ENCODE data around the gene TERB2.
"Not testable (repeated sequence)": the region's sequence is repeated elsewhere in the genome, so short reads cannot be mapped to it uniquely, and the experiment has no call there.

TERB2 gene, protein sequence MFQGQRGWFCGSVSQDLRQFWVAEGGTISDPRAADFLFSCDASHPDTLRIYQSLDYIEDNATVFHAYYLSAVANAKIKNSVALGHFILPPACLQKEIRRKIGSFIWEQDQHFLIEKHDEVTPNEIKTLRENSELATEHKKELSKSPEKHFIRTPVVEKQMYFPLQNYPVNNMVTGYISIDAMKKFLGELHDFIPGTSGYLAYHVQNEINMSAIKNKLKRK

DNA sequence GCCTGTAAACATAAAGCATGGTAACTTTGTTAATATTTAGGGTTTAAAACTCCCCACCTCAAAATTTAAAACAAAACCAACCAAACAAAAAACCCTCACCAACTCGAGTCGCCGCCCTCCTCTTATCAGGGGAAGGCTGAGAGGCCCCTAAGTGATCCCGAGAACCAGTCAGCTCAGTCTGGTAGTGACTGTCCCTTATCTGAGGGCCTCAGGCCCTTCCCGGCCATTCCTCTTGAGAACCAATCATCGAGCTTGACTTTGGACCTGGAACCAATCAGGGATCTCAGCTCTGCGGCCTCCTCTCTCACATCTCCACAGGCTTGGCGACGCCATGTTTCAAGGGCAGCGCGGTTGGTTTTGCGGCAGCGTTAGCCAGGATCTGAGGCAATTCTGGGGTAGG lies at the start of gene TERB2:
TSS of gene TERB2 (plus strand) at position 300 of the 400 bp plus-strand sequence. CDS start at position 332, 32 bp downstream.
- in situ Hi-C loops (cut with MboI; ENCODE audit: low sequenced_read_pairs, unreplicated experiment) = loop anchor here (25.0 kb wide), 1 partner anchor 156 kb away; the partner anchor contains the start of genes DUOX2 and DUOXA2
- TF ChIP-seq, protein P1, sequence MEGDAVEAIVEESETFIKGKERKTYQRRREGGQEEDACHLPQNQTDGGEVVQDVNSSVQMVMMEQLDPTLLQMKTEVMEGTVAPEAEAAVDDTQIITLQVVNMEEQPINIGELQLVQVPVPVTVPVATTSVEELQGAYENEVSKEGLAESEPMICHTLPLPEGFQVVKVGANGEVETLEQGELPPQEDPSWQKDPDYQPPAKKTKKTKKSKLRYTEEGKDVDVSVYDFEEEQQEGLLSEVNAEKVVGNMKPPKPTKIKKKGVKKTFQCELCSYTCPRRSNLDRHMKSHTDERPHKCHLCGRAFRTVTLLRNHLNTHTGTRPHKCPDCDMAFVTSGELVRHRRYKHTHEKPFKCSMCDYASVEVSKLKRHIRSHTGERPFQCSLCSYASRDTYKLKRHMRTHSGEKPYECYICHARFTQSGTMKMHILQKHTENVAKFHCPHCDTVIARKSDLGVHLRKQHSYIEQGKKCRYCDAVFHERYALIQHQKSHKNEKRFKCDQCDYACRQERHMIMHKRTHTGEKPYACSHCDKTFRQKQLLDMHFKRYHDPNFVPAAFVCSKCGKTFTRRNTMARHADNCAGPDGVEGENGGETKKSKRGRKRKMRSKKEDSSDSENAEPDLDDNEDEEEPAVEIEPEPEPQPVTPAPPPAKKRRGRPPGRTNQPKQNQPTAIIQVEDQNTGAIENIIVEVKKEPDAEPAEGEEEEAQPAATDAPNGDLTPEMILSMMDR (IDR thresholded peaks at IDR 0.05; ENCODE audit: borderline replicate concordance, control extremely low read depth, extremely low read depth, insufficient read depth, missing control alignments) = no peak
- no peak for DNase-seq (ENCODE audit: low spot score)

DNA sequence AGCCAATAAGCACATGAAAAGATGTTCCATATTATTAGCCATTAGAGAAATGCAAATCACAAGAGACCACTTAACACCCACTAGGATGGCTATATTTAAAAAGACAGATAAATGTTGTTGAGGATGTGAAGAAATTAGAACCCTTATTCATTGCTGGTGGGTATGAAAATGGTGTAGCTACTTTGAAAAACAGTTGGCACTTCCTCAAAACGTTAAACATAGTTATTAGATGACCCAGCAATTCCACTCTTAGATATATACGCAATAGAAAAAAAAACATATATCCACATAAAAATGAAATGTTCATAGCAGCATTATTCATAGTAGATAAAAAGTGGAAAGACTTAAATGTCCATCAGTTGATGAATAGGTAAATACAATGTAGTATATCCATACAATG lies 47.1 kb upstream of the TERB2 start:
- no peak for DNase-seq (ENCODE audit: low spot score)
- TF ChIP-seq, protein P1 (IDR thresholded peaks at IDR 0.05; ENCODE audit: borderline replicate concordance, control extremely low read depth, extremely low read depth, insufficient read depth, missing control alignments) = no peak
- in situ Hi-C loops (cut with MboI; ENCODE audit: low sequenced_read_pairs, unreplicated experiment) = no loop called here

DNA sequence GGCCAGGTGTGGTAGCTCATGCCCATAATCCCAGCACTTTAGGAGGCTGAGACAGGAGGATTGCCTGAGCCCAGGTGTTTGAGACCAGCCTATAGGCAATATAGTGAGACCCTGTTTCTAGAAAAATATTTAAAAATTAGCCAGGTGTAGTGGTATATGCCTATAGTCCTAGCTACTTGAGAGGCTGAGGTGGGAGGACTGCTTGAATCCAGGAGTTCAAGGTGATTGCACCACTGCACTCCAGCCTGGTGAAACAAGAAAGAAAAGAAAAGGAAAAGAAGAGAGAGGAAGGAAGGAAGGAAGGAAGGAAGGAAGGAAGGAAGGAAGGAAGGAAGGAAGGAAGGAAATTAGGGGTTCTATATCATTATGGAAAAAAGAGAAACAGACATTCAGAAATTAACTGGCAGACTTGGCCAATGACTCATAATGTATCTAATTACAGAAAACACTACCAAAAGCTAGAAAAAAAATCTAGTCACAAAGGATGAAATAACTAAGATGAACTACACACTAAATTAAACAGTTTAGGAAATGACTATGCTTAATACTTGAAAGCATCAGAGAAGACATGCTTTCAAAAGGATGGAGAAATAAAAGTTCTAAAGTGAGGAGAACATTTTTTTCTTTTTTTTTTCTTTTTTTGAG lies 45.4 kb upstream of the TERB2 start:
- in situ Hi-C loops (cut with MboI; ENCODE audit: low sequenced_read_pairs, unreplicated experiment) = no loop called here
- DNase-seq (ENCODE audit: low spot score) = no peak
- TF ChIP-seq, protein P1 (IDR thresholded peaks at IDR 0.05; ENCODE audit: borderline replicate concordance, control extremely low read depth, extremely low read depth, insufficient read depth, missing control alignments) = no peak

DNA sequence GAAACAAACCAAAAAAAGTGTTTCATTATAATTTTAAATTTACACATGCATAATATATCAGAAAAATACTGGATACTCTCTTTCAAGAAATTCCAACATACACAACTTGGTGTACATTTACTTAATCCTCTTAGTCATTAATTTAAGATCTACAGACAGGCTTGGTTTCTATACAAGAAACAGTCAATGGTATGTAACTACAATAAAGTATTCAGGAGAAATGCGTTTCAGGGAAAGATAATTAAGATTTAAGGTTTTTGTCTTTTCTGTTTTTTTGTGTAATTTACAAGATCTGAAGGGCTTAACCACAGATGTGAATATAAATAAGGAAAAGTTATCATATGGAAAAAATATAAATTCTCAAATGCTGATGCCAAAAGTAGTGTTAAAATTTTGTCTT lies 44.3 kb upstream of the TERB2 start:
- DNase-seq (ENCODE audit: low spot score); in situ Hi-C loops (cut with MboI; ENCODE audit: low sequenced_read_pairs, unreplicated experiment): not testable (repeated sequence)

DNA sequence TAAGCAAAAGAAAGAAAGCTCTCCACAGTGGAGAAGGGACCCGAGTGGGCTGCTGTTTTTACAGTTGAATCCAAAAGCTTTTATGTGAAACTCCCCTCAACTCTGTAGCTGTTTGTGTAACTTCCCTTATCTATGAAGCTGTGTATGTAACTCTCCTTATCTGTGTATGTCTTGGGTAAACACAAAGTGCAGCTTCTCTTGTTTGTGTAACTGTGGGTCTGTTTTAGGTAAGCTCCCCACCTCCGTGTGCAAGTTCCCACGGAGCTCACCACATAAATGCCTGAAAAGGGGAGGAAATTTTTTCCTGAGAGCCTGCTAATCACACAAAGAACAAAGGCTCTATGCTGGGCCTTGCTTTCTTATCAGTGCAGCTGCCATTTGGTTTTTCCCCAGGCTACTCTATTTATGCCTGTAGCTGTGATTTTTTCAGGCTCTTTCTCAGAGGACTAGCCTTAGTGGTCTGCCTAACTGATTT lies 43.5 kb upstream of the TERB2 start:
- DNase-seq (ENCODE audit: low spot score); in situ Hi-C loops (cut with MboI; ENCODE audit: low sequenced_read_pairs, unreplicated experiment): not testable (repeated sequence)

GRCh38 chr15:44918136-44918535 lies 38.4 kb upstream of the TERB2 start:
- TF ChIP-seq, protein P1 (IDR thresholded peaks at IDR 0.05; ENCODE audit: borderline replicate concordance, control extremely low read depth, extremely low read depth, insufficient read depth, missing control alignments) = no peak
- in situ Hi-C loops (cut with MboI; ENCODE audit: low sequenced_read_pairs, unreplicated experiment) = no loop called here
- no peak for DNase-seq (ENCODE audit: low spot score)

DNA sequence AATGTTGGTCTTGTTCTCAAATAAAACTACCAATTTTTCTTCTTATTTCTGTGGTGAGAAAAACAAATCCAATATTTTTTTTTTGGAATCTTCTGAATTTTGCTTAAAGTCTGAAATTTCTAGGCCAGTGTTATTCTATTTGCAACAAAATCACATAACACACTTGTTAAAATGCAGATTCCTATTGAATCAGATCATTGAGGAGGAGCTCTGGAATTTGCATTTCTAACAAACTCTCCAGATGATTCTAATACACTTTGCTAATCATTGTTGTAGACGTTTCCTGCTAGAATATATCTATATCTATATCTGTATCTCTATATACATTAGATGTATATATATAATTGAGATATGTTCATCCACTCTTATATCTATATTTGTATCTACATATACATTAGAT lies 27.8 kb upstream of the TERB2 start:
- in situ Hi-C loops (cut with MboI; ENCODE audit: low sequenced_read_pairs, unreplicated experiment); DNase-seq (ENCODE audit: low spot score): not testable (repeated sequence)

- in situ Hi-C loops (cut with MboI; ENCODE audit: low sequenced_read_pairs, unreplicated experiment); DNase-seq (ENCODE audit: low spot score): not testable (repeated sequence)
Observed at GRCh38 chr15:44930283-44930682, 26.2 kb upstream of the TERB2 start.

DNA sequence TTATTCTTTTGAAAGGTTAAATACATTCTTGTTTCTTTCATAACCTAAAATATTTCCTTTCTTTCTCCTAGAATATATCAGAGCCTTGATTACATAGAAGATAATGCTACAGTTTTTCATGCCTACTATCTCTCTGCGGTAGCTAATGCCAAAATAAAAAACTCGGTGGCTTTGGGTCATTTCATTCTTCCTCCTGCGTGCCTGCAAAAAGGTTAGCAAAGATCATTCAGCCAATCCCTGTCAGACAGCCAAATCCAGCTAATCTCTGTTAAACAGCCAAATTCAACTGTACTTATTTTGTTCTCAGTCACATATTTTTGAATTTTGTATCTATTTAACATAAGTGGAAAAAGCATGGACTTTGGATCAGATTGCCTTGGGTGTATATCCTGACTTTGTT lies 1.8 kb downstream of the TERB2 start:
- in situ Hi-C loops (cut with MboI; ENCODE audit: low sequenced_read_pairs, unreplicated experiment) = loop anchor here (25.0 kb wide), 1 partner anchor 154 kb away; the partner anchor contains the start of genes DUOX2 and DUOXA2
- not testable (repeated sequence) for DNase-seq (ENCODE audit: low spot score)
